NCI-H524 (cell line): ENCODE results near the gene SDHB.
"Not testable (repeated sequence)": the region's sequence is repeated elsewhere in the genome, so short reads cannot be mapped to it uniquely, and the experiment has no call there.

Experiments used
- DNase-seq, 2 experiments: peaks; one replicate each; lab custom pipeline; 2025; lab: John Stamatoyannopoulos, UW

Gene SDHB

GRCh38 chr1:17075470-17076255, 21.8 kb upstream of the SDHB start:
- no peak for DNase-seq

GRCh38 chr1:17071794-17072193, 18.0 kb upstream of the SDHB start:
- DNase-seq: no peak

- no peak for DNase-seq
Observed at GRCh38 chr1:17070163-17070525, 16.3 kb upstream of the SDHB start.

DNA sequence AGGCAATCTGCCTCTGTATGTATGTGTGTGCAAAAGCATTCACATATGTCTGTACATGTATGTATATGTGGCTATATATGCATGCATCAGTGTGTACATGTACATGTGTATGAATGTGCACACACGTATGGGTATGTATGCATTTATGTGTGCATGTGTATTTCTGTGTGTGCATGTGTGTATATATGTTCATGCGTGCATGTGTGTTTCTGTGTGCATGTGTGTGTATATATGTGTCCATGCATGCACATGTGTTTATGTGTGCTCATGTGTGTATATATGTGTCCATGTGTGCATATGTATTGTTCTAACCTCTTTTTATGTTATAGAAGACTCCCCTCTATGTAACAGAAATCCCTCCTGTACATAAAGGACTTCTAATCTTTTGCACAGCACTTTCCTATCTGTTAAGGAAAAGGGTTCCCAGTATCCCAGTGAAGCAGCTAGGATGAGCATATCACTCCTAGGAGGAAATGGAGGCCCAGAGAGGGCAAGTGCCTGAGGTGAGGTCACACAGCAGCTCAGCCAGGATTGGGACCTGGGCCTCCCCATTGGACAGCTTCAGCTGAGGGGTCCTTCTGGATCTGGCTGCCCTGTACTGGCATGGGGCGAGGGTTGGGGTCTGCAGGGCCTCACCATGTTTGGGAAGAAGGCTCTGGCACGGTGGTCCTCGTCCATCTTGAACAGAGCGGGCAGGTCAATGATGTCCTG, 15.8 kb upstream of the SDHB start:
- no peak for DNase-seq

DNA sequence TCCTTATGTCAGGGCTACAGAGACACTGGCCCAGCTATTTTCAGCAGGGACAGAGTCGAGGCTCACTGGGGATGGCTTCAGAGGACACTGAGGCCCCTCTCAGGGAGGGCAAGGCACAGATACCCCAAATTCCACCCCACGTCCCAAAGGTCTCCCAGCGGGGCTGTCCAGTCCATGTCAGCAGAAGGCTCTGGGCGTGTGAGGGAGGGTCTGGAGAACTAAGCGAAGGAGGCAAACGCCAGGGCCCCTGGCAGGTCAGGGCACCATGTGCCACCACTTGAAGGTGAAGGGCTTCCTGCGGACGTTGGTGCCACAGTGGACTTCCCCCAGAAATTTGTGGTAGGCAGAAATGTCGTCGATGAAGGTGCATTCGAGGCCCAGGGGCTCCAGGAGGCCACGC, 15.0 kb upstream of the SDHB start:
- DNase-seq: no peak

DNA sequence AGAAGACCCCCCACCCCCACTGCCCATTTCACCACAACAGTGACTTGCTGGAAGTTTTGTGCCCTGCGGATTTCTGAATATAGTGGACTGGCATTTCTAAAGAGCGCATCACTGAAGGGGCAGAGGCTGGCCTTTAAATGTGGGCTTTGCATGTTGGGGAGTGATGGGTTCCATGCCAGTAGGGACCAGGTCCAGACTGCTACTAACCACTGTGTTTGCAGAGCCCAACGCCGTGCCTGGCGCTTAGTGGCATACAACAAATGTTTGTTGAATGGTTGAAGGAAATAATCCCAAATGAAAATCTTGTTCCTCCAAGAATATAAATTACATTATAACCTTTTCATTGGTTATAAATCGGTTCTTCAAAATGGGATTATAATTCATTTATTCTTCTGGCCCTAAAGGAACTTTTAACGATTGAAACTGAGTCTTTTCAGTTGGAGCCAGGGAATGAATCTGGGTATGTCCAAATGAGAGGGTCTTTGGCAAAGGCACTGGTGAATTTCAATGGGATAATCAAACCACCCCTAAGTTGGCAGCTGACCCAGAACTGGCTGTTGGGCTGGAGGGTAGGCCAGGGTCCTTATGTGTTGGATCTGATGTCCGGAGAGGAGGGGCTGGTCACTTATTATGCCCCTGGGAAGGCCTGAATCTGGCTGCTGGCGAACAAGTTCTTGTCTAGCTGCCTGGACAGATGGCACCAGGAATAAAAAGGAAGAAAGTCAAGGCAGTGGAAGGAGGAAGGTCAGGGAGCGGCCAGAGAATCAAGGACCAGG, 13.8 kb upstream of the SDHB start:
- DNase-seq: no peak

- no peak for DNase-seq
Observed at GRCh38 chr1:17067069-17067426, 13.2 kb upstream of the SDHB start.

- no peak for DNase-seq
Observed at GRCh38 chr1:17066361-17067068, 12.7 kb upstream of the SDHB start.

DNA sequence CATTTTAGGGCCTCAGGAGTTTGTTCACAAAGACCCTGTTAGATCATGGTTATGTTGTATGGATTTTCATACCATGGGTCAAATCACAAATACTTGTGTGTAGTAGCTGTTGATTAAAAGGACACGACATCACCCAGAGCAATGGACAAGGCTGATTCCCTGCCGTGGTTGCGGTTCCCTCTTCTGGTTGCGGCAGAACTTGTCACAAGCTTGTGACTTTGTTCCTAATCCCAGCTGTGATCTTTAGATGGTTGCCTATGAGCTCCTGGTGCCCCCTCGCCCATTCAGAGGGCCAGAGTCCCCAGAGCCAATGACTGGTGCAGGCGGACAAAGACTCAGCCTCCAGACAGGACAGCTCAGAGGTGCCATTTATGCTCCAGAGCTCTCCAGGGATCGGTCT, 11.8 kb upstream of the SDHB start:
- no peak for DNase-seq

GRCh38 chr1:17062751-17063150, 8.9 kb upstream of the SDHB start:
- DNase-seq: not testable (repeated sequence)

DNA sequence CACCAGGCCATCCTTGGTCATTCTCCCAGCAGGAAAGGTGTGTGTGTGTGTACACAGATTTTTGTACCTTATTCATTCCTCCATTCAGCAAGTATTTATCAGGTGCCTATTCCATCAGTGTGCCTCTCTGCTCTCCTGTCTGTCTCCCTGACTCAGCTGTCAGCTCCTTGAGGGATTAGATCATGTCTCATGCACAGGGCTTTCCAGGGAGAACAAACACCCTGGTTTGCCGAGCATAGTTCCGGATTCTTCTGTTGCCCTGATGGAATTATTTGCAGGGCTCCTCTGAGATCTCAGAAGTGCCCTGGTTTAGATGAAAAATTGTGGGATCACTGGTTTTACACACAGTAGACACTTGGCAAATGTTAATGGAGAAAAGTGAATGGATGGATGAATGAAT, 8.1 kb upstream of the SDHB start:
- DNase-seq: no peak

- no peak for DNase-seq
Observed at GRCh38 chr1:17061486-17061885, 7.7 kb upstream of the SDHB start.

DNA sequence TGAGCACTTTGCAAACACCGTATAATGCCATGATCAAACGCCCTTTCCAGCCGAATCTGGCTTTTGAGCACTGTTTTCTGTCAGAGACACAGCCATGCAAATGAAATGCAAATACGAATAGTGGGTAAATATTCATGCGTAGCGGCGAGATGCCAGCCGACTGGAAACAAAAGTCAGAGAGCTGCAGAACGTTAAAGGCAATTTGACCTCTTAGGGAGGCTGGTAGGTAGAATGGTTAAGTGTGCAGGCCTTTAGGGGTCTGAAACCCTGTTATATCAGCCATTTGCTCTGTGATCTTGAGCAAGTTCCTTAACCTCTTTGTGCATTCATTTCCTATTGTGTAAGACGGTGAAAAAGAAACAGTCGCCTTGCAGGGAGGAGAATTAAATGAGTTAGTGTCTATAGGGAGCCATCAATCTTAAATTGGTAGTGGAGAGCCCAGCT, 6.5 kb upstream of the SDHB start:
- DNase-seq: no peak

DNA sequence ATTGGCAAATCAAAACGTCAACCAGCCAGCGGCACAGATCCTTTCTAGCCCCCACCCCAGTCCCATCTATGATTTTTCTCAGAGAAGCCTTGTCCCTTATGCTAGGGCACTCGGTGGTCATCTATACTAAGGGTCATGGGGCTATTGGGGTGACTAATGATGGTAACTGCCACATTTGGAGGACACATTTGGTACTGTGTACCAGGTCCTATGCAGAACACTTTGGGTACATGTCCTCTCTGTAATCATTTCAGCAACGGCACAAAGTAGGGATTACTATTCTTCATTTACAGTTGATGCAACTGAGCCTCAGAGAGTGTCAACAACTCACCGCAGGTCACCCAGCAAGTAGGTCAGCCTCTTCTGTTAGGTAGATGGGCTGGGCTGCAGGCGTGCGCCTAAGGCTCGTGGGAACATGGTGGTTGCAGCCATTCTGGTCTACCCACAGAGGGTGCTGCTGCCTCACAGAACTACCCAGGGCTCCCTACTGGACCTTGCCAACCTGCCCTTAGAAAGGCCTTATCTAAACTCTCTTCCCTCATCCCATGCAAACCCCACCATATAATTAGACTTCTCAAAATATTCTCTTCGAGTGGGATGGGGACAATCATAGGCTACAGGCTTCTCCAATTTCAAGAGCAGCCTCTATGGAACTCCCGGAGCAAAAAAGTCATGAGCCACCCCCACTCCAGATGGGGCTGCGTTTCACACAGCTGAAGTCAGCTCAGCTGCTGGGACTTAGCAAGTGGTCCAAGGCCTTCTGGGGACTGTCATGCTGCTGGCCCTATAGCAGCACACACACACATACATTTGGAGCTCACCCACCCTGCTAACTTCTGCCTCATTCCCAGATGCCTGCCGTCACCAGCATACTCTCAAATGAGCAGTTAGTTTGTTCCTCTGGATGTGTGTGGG, 5.8 kb upstream of the SDHB start:
- DNase-seq: peak; percentile 68 to 77

GRCh38 chr1:17056551-17056950, 2.7 kb upstream of the SDHB start:
- no peak for DNase-seq

DNA sequence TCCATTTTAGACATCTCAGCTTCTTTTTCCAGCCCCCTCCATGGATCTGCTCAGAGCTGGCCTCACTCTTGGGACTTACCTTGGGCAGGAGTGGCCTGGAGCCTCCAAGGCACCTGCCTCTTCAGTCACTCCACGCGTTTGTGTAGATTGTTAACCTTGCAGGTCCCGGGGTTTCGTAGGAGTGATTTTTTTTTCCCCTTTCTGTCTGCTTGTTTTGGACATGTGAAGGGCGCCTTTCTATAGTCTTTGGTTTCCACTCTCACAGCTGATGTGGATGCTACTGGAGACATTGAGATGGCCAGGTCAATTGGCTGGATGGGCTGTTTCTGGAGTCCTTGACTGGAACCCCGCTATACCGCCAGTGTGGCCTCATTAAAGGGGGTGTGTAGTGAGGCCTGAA, 2.0 kb upstream of the SDHB start:
- no peak for DNase-seq

DNA sequence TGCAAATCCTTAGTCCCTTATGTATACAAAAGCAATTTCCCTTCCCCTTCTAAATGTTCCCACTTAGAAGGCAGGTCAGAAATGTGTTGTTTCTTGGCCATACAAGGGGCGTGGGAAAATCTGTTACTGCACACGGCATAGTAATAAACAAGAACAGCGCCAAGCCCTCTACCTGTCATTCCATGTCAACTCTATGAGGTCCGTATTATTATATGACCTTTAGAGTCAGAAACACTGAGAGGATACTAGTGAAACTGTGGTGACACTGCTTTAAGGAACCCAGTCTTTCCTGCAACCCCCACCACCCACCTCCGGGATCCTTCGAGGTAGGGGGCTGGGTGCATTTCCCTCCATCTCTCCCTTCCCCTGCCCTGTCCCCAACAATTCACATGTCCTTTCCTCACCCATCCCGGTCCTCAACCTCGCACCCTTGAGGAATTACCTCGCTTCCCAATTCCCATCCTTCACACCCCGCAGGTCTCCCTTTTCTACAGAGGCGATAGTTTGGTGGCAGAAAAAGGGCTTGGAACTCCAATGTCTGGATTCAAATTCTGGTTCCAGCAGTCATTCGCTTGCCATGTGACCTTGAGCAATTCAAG, 647 bp downstream of the SDHB start:
- no peak for DNase-seq

GRCh38 chr1:17052641-17053040, 1.2 kb downstream of the SDHB start:
- no peak for DNase-seq

GRCh38 chr1:17052038-17052437, 1.8 kb downstream of the SDHB start:
- DNase-seq: no peak

DNA sequence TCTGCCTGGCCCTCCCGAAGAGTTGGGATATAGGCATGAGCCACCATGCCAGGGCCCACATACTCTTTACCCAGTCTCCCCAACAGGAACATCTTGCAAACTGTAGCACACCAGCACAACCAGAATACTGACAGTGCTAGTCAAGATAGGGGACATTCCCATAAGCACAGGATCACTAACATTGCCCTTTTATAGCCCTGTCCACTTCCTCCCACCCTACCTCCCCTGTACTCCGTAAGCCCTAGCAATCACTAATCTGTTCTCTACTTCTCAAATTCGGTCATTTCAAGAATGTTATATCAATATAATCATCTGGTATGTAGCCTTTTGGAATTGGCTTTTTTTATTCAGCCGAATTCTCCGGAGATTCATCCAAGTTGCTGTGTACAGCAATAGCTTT, 5.9 kb downstream of the SDHB start:
- DNase-seq: no peak

DNA sequence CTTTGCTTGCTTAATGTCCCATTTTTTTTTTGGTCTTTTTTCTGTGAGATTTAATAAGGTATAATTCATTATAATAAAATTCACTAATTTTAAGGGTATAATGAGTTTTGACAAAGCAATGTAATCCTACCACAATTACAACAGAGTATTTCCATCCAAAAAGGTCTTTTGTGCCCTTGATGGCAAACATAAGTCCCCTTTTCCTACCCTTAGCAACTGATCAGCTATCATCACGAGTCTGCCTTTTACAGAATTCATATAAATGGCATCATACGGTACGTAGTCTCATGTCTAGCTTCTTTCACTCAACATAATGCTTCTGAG, 7.5 kb downstream of the SDHB start:
- no peak for DNase-seq
